ENCODE data around the gene STIM2.
"Not testable (repeated sequence)": the region's sequence is repeated elsewhere in the genome, so short reads cannot be mapped to it uniquely, and the experiment has no call there.

Gene STIM2

DNA sequence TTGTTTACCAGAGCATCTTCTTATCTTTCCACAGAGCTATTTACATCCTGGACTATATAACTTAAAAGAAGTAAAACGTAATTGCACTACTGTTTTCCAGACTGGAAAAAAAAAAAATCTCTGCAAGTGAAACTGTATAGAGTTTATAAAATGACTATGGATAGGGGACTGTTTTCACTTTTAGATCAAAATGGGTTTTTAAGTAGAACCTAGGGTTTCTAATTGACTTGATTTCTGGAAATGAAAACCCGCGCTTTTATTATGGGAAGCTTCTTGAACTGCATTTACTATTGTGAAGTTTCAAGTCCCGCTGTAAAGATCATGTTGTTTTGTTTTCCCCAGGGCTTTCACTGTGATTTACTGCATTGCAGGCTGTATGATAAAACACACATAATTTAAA, 162.7 kb downstream of the STIM2 start:
- H3K36me3 ChIP-seq = no peaks in the 10 kb centered on the region; the same call in 1 of the 2 replicates
- H3K4me3 ChIP-seq (ENCODE audit: low read depth, low read length) = no peak overlapping the region
- H3K4me1 ChIP-seq = no peaks in the 10 kb centered on the region
- TF ChIP-seq, protein P1, sequence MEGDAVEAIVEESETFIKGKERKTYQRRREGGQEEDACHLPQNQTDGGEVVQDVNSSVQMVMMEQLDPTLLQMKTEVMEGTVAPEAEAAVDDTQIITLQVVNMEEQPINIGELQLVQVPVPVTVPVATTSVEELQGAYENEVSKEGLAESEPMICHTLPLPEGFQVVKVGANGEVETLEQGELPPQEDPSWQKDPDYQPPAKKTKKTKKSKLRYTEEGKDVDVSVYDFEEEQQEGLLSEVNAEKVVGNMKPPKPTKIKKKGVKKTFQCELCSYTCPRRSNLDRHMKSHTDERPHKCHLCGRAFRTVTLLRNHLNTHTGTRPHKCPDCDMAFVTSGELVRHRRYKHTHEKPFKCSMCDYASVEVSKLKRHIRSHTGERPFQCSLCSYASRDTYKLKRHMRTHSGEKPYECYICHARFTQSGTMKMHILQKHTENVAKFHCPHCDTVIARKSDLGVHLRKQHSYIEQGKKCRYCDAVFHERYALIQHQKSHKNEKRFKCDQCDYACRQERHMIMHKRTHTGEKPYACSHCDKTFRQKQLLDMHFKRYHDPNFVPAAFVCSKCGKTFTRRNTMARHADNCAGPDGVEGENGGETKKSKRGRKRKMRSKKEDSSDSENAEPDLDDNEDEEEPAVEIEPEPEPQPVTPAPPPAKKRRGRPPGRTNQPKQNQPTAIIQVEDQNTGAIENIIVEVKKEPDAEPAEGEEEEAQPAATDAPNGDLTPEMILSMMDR (IDR thresholded peaks at IDR 0.05; ENCODE audit: low read depth, low read length) = no peak
- DNase-seq = no peak
- H3K27me3 ChIP-seq = no peaks in the 10 kb centered on the region
- H3K9me3 ChIP-seq = no peaks in the 10 kb centered on the region

DNA sequence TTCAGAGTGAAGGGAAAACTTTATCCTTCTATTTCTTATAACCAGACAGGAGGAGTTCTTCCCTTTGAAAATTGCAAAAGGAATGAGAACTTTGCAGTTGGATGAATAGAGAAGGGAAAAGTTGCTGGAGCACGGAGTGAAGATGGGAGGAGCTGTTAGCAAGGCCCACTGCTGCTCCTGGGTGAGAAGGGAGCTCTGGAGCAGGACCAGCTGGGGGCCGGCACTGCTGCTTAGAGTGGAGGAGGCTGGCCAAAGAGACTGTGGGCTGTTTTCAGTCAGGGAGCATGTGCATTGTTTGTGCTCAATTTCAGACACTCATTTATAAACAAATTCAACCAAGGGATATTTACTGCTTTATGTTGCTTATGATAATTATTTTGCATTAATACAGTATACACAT, 164.2 kb downstream of the STIM2 start:
- TF ChIP-seq, protein P1 (IDR thresholded peaks at IDR 0.05; ENCODE audit: low read depth, low read length) = no peak
- DNase-seq = no peak
- Histone ChIP-seq H3K27me3 (no peaks in the 10 kb centered on the region), H3K4me3 (ENCODE audit: low read depth, low read length) (no peak overlapping the region), H3K4me1 (no peaks in the 10 kb centered on the region), H3K9me3 (no peaks in the 10 kb centered on the region), H3K36me3 (no peaks in the 10 kb centered on the region; the same call in 1 of the 2 replicates)

DNA sequence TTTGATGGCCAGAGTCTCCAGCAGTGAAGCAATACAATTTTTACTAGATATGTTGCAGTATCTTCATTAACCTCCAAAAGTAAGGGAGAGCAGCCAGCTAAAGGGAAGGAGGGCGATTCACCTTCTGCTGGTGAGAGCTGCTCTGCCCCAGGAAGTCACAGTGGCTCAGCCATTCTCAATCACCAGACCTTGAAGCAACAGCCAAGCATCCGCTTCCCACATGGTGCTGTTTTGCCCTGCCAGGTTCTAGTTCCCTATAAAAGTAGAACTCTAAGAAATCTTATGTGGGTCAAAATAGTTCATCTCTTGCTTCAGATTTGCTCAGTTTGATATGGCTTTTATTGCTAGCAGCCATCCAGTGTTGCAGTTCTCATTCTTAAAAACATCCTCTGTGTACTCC, 166.8 kb downstream of the STIM2 start:
- Histone ChIP-seq H3K36me3 (no peaks in the 10 kb centered on the region; the same call in 1 of the 2 replicates), H3K4me1 (no peaks in the 10 kb centered on the region), H3K9me3 (no peaks in the 10 kb centered on the region), H3K4me3 (ENCODE audit: low read depth, low read length) (no peak overlapping the region), H3K27me3 (no peaks in the 10 kb centered on the region)
- TF ChIP-seq, protein P1 (IDR thresholded peaks at IDR 0.05; ENCODE audit: low read depth, low read length) = no peak
- no peak for DNase-seq

DNA sequence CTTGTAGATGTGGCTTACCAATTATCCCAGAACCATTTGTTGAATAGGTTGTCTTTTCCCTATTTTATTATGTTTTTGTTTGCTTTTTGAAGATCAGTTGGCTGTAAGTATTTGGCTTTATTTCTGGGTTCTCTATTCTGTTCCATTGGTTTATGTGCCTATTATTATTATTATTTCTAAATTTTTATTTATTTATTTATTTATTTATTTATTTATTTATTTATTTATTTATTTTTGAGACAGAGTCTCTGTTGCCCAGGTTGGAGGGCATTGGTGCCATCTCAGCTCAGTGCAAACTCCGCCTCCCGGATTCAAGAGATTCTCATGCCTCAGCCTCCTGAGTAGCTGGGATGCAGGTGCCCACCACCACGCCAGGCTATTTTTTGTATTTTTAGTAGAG, 174.5 kb downstream of the STIM2 start:
- H3K27me3 ChIP-seq; H3K4me1 ChIP-seq; H3K9me3 ChIP-seq; DNase-seq; H3K4me3 ChIP-seq (ENCODE audit: low read depth, low read length); H3K36me3 ChIP-seq: not testable (repeated sequence)

DNA sequence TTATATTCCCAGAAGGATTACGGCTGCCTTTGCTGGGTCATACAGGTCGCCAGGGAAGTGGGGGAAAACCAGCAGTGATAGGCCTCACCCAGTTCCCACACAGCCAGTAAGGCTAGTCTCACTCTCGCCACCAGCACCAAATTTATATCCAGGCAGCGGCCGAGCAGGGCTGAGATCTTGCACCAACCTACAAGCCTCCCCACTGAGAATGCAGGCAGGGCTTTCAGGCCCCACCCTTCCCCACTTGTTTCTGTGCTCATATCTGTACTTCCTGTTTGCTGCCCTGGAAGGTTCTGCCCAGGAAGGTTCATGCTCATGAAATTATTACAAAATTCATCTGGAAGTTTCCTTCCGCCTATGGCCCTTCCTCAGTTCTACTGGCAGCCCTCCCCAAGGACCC, 179.7 kb downstream of the STIM2 start:
- no peak overlapping the region for H3K4me3 ChIP-seq (ENCODE audit: low read depth, low read length)

DNA sequence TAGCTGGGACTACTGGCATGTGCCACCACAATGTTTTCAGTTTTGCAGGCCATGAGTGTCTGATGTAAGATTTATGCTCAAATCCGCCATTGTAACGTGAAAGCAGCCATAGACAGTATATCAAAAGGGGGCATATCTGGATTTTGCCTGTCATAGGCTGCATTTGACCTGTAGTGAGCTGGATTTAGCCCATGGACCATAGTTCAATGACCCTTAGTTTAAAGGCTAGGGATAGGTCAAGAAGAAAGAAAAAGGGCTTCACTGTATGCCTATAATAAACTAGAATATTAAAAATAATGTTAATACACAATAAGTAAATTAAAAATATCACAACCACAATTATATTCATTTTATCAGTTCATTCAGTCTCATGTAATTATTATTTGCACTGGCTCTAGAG, 181.8 kb downstream of the STIM2 start:
- no peak for DNase-seq
- Histone ChIP-seq H3K36me3 (no peaks in the 10 kb centered on the region), H3K4me3 (ENCODE audit: low read depth, low read length) (no peak overlapping the region), H3K9me3 (no peaks in the 10 kb centered on the region), H3K4me1 (no peaks in the 10 kb centered on the region), H3K27me3 (peaks cover 3% of the 10 kb centered on the region; the same call in 1 of the 2 replicates)
- TF ChIP-seq, protein P1 (IDR thresholded peaks at IDR 0.05; ENCODE audit: low read depth, low read length) = no peak

More for the DNA sequence above, 179.7 kb downstream of the STIM2 start:
- no peaks in the 10 kb centered on the region for H3K9me3 ChIP-seq
- no peak for DNase-seq
- no peaks in the 10 kb centered on the region for H3K36me3 ChIP-seq
- H3K4me1 ChIP-seq = no peaks in the 10 kb centered on the region
- TF ChIP-seq, protein P1 (IDR thresholded peaks at IDR 0.05; ENCODE audit: low read depth, low read length) = no peak
- peaks cover 3% of the 10 kb centered on the region; the same call in 1 of the 2 replicates for H3K27me3 ChIP-seq

DNA sequence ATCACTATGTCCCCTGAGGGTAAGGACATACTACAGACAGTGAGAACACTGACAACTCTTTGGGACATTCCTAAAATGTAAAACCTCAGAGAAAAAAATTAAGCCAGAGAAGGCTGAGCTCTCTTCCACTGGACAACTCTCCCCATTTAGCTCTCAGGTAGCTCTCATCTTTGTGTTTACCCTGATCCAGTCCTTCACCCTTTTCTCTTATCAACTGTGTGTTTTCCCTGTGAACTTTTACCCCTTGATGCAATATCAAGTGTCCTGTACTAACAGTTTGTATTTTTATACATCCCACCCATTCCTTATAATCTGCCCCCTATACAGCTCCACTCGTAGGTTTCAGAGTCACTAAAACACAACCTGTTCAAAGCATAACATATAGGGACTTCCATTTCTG, 182.6 kb downstream of the STIM2 start:
- no peak for DNase-seq
- TF ChIP-seq, protein P1 (IDR thresholded peaks at IDR 0.05; ENCODE audit: low read depth, low read length) = no peak
- Histone ChIP-seq H3K36me3 (no peaks in the 10 kb centered on the region), H3K4me3 (ENCODE audit: low read depth, low read length) (no peak overlapping the region), H3K9me3 (no peaks in the 10 kb centered on the region), H3K4me1 (no peaks in the 10 kb centered on the region), H3K27me3 (peaks cover 3% of the 10 kb centered on the region; the same call in 1 of the 2 replicates)

Data from BE2C (cell line).